Right lobe of liver (tissue), 6 donors: ENCODE data around the gene NRAP. TPM values are rescaled to one million over a fixed set of nuclear protein-coding genes. Genes with fewer than 3 reads are reported as not detected.

Experiments
- ATAC-seq, 4 donors: fragments of 200-7000 bp; cut with Tn5 transposase; one replicate each; pipeline ENCODE4 v1.9.1; 2020; ENCODE audit warnings: mild to moderate bottlenecking in 4 of 4, moderate library complexity in 4 of 4
- DNase-seq, 3 donors: peaks; one replicate each; pipeline ENCODE4 v3.0.0-alpha.2; 2020
- H3K27ac ChIP-seq, 3 donors: fragments of 200-600 bp; one replicate each; pipeline ENCODE4 v1.8.0; 2022
- H3K27me3 ChIP-seq, 2 donors: fragments of 200-600 bp; one replicate each; pipeline ENCODE4 v1.8.0; 2022
- H3K36me3 ChIP-seq, 4 donors: fragments of 200-600 bp; sonication (generic) in 1 of 4; one replicate each; pipeline versions ENCODE4 v1.5.1 to v1.8.0; 2017 to 2022; ENCODE audit warnings: control low read depth in 1 of 4
- H3K4me1 ChIP-seq, 4 donors: fragments of 200-600 bp; sonication (generic) in 1 of 4; one replicate each; pipeline versions ENCODE4 v1.5.1 to v1.8.0; 2017 to 2022; ENCODE audit warnings: control low read depth in 1 of 4
- H3K4me3 ChIP-seq, 3 donors: fragments of 200-600 bp; one replicate each; pipeline ENCODE4 v1.8.0; 2022
- H3K9me3 ChIP-seq, 4 donors: fragments of 200-600 bp; sonication (generic) in 1 of 4; one replicate each; pipeline versions ENCODE4 v1.5.1 to v1.8.0; 2017 to 2022; ENCODE audit warnings: control low read depth in 1 of 4
- POLR2A ChIP-seq: fragments of 450-650 bp; IDR thresholded peaks from one replicate; pipeline ENCODE4 v1.6.1; 2017; ENCODE audit warnings: antibody characterized with exemption, mild to moderate bottlenecking
- WGBS: methylation state at CpG from one replicate; pipeline ENCODE4 v1.1.6; 2018; ENCODE audit warnings: low coverage, low lambda C conversion rate; ENCODE audit not compliant: insufficient coverage; ENCODE audit errors: missing lambda C conversion rate; 5-methylcytosine and 5-hydroxymethylcytosine counted together
- intact Hi-C, 2 donors: fragments of 100-400 bp; cut with DNase I; formaldehyde crosslinking; loops; one replicate each; pipeline versions ENCODE4 v1.11.2 to v1.14.1; 2022
- total RNA-seq, 6 experiments: library from RNA; depleted of rRNA in 2 of 6; stranded (reverse); fragments of >200 nt in 2 of 6; fragmentation: NEBNext Ultra II Directional in 3 of 6; extraction: Animal tissue kit (Norgen Biotek cat#: 25700) in 3 of 6; gene quantifications; one replicate each; pipeline versions ENCODE4 v1.1.0 to v1.2.4, GENCODE V29; 2016 to 2023
- TF ChIP-seq, protein P1 (sequence below), 4 donors: fragments of 200-600 bp in 3 of 4; fragments of 450-650 bp in 1 of 4; IDR thresholded peaks; one replicate each; pipeline versions ENCODE4 v1.5.1 to v1.8.0; 2016 to 2022; ENCODE audit warnings: antibody characterized with exemption in 4 of 4, mild to moderate bottlenecking in 2 of 4
- donor health status: DM: no; HTN: yes; CAD: no.
- donor health status: DM: no; HTN: no; CAD: no.
- donor health status: DM: no; HTN: no; CAD: no.
- donor health status: DM: no; HTN: yes; CAD: no.
- donor health status: DM: no; HTN: yes; CAD: no.

NRAP gene
- total RNA-seq, 6 experiments from 2014 or later = 0.07 to 1.9 (median 0.22) TPM; not detected in 1

DNA sequence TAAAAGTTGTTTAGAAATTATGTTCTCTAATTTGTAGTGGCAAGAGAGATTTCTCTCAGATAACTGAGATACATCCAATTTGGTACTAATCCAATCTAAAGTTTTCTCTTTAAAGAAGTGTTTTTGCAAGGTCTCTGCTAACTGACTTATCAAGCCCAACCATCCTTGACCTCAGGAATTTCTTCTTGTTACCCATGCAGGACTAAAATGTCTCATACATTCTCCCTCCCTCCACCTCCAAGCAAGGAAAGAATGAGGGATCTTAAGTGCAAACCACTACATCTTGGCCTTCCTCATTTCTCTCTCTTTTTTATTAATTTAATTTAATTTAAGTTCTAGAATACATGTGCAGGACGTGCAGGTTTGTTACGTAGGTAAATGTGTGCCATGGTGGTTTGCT is 12.8 kb downstream of the NRAP start:
- DNase-seq (no peak), ATAC-seq (no peak)
- no peak overlapping the region for H3K4me3 ChIP-seq
- intact Hi-C loops = no loop called here
- no peak for TF ChIP-seq POLR2A
- TF ChIP-seq, protein P1, sequence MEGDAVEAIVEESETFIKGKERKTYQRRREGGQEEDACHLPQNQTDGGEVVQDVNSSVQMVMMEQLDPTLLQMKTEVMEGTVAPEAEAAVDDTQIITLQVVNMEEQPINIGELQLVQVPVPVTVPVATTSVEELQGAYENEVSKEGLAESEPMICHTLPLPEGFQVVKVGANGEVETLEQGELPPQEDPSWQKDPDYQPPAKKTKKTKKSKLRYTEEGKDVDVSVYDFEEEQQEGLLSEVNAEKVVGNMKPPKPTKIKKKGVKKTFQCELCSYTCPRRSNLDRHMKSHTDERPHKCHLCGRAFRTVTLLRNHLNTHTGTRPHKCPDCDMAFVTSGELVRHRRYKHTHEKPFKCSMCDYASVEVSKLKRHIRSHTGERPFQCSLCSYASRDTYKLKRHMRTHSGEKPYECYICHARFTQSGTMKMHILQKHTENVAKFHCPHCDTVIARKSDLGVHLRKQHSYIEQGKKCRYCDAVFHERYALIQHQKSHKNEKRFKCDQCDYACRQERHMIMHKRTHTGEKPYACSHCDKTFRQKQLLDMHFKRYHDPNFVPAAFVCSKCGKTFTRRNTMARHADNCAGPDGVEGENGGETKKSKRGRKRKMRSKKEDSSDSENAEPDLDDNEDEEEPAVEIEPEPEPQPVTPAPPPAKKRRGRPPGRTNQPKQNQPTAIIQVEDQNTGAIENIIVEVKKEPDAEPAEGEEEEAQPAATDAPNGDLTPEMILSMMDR (IDR thresholded peaks at IDR 0.05) = no peak
- H3K27ac ChIP-seq = no peak overlapping the region
- WGBS = no CpG with 5 or more reads among the region's 2 CpGs
- H3K4me1 ChIP-seq = peaks cover 0 to 9% (median 0%) of the 10 kb centered on the region in 4 donors
- no peaks in the 10 kb centered on the region for H3K36me3 ChIP-seq
- H3K9me3 ChIP-seq = no peaks in the 10 kb centered on the region
- H3K27me3 ChIP-seq = no peaks in the 10 kb centered on the region

DNA sequence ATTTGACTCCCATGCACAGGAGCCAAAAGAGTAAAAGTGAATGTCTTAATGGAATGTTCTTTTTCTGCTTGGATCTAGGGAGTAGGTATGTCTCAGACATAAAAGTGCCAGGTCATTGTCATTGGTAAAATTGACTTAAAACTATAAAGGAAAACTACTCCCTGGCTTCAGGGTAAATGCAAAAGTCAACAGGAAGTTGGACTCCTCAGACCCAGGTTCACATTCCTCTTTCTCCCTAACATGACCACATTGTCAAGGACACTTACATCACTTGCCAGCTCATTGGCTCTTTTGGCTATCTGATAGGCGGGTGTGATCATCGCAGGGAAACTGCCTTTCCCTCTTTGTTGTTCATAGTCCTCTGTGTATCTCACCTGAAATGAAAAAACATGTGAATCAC is 13.7 kb downstream of the NRAP start:
- no peak overlapping the region for H3K4me3 ChIP-seq
- intact Hi-C loops = no loop called here
- ATAC-seq = no peak
- H3K27ac ChIP-seq = no peak overlapping the region
- no peak for TF ChIP-seq POLR2A
- TF ChIP-seq, protein P1 (IDR thresholded peaks at IDR 0.05) = no peak
- no peaks in the 10 kb centered on the region for H3K27me3 ChIP-seq
- H3K4me1 ChIP-seq = peaks cover 0 to 13% (median 0%) of the 10 kb centered on the region in 4 donors
- DNase-seq = no peak
- H3K9me3 ChIP-seq = no peaks in the 10 kb centered on the region
- H3K36me3 ChIP-seq = no peaks in the 10 kb centered on the region
- WGBS = 50% methylated on average over 2 of the region's 2 CpGs

DNA sequence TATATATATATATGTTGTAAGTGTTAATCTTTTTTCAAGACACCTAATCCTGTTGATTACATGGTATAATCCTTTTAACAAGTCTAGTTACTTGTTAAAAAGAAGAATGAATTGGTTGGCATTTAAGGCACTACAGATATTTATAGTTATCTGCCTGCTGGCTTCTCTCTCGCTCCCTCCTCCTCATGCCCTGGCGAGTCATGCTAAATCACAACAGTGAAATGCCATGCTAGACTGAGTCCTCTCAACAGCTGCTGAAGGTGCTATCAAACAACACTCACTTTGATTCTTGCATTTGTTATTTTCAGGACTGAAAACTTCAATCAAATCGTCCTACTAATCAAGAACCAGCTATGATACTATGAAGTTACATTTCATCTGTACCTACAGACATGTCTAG is 15.4 kb downstream of the NRAP start:
- no peaks in the 10 kb centered on the region for H3K9me3 ChIP-seq
- no peak for DNase-seq
- no peaks in the 10 kb centered on the region for H3K27me3 ChIP-seq
- H3K27ac ChIP-seq = no peak overlapping the region
- no peak overlapping the region for H3K4me3 ChIP-seq
- intact Hi-C loops = no loop called here
- TF ChIP-seq, protein P1 (IDR thresholded peaks at IDR 0.05) = no peak
- TF ChIP-seq POLR2A = no peak
- 81% methylated on average over 3 of the region's 3 CpGs for WGBS
- H3K36me3 ChIP-seq = no peaks in the 10 kb centered on the region
- ATAC-seq = no peak
- peaks cover 0 to 28% (median 0%) of the 10 kb centered on the region in 4 donors for H3K4me1 ChIP-seq

DNA sequence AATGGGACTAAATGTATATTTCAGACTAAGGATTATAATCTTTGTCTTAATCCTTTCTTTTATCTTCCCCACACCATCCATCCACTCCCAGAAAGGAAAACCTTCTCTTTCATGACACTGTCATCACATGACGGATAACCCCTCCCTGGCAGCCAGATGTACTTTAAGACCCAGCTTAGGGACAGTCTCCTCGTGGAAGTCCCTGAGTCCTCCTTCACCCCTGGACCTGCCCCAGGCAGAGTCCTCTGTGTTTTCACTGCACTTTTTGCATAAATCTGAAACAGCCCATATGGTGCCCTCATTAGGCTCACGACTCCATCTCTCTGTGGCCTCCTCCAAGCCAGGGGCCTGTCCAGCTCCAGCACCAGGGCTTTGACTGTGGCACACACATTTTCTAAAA is 16.0 kb downstream of the NRAP start:
- intact Hi-C loops = no loop called here
- Histone ChIP-seq H3K4me3 (no peak overlapping the region), H3K27me3 (no peaks in the 10 kb centered on the region), H3K36me3 (no peaks in the 10 kb centered on the region), H3K27ac (no peak overlapping the region), H3K4me1 (peaks cover 0 to 30% (median 0%) of the 10 kb centered on the region in 4 donors), H3K9me3 (no peaks in the 10 kb centered on the region)
- ATAC-seq (no peak), DNase-seq (no peak)
- 80% methylated on average over 2 of the region's 3 CpGs for WGBS
- TF ChIP-seq, protein P1 (IDR thresholded peaks at IDR 0.05) = no peak
- no peak for TF ChIP-seq POLR2A
